Naive B cell (primary cell): ENCODE measurements around the gene EEF1AKMT2. TPM values are rescaled to one million over a fixed set of nuclear protein-coding genes. Genes with fewer than 3 reads are reported as not detected.
A peak's percentile ranks its signal among the peaks of the same experiment; 100 is the strongest.
"Not testable (repeated sequence)": the region's sequence is repeated elsewhere in the genome, so short reads cannot be mapped to it uniquely, and the experiment has no call there.

ENCODE experiments used
- ATAC-seq, 2 donors: fragments of 150-1000 bp; cut with Tn5 transposase; 2 replicates each; pipeline ENCODE4 v1.10.0; 2021; ENCODE audit warnings: low read depth in 2 of 2, mild to moderate bottlenecking in 2 of 2, moderate library complexity in 2 of 2
- DNase-seq: peaks from one replicate; pipeline ENCODE4 v3.0.0; 2022
- H3K27ac Mint-ChIP-seq, 6 donors: one replicate each; pipeline ENCODE4 v1.8.0; 2020 to 2022; ENCODE audit warnings: mild to moderate bottlenecking in 6 of 6, mixed read lengths in 6 of 6, moderate library complexity in 5 of 6, inconsistent platforms in 2 of 6
- H3K27me3 Mint-ChIP-seq, 3 donors: one replicate each; pipeline ENCODE4 v1.8.0; 2021 to 2022; ENCODE audit warnings: mixed read lengths in 3 of 3, mild to moderate bottlenecking in 1 of 3
- H3K36me3 Mint-ChIP-seq, 2 donors: one replicate each; pipeline ENCODE4 v1.8.0; 2020 to 2022; ENCODE audit warnings: mixed read lengths in 2 of 2, inconsistent platforms in 1 of 2, mild to moderate bottlenecking in 1 of 2
- H3K4me1 Mint-ChIP-seq, 3 donors: one replicate each; pipeline ENCODE4 v1.8.0; 2020 to 2022; ENCODE audit warnings: mixed read lengths in 3 of 3, inconsistent platforms in 1 of 3, mild to moderate bottlenecking in 1 of 3, moderate library complexity in 1 of 3
- H3K4me3 Mint-ChIP-seq, 8 donors: one replicate each; pipeline ENCODE4 v1.8.0; 2020 to 2022; ENCODE audit warnings: mild to moderate bottlenecking in 8 of 8, mixed read lengths in 8 of 8, moderate library complexity in 8 of 8, inconsistent platforms in 2 of 8
- H3K9me3 Mint-ChIP-seq, 7 donors: one replicate each; pipeline ENCODE4 v1.8.0; 2020 to 2022; ENCODE audit warnings: mixed read lengths in 7 of 7, mild to moderate bottlenecking in 5 of 7, inconsistent platforms in 2 of 7, moderate library complexity in 1 of 7
- polyA plus RNA-seq, 6 donors: library from polyadenylated mRNA; unstranded; fragments of 300-500 nt; fragmentation: Illumina TruSeq; gene quantifications; one replicate each; pipeline ENCODE4 v1.2.3, GENCODE V29; 2021; ENCODE audit warnings: low read depth in 6 of 6

EEF1AKMT2 gene
- polyA plus RNA-seq, 6 donors from 2014 or later: 16.1 to 40.6 (median 23.4) TPM

DNA sequence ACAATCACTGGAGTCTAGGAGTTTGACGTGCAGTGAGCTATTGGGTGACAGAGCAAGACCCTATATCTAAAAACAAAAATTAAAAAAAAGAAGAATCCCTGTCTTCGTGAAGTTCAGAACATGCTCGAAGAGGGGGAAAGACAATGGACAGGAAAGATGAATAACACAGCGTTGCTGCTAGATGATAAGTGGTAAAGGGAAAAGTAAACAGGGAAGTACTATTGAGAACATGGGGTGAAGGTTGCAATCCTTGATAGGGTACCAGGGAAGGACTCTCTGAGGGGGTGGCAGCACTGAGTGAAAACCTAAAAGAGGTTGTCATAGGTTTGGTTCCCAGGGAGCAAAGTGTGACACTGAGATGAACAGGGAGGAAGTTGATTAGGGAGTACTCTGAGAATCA lies 7.1 kb upstream of the EEF1AKMT2 start:
- Mint-ChIP-seq H3K36me3 (no peaks in the 10 kb centered on the region), H3K4me3 (peak overlapping the region in 2 of 8 donors; percentile 53 to 86), H3K27me3 (peaks cover 4 to 18% (median 9%) of the 10 kb centered on the region in 3 donors), H3K9me3 (no peaks in the 10 kb centered on the region), H3K27ac (no peak overlapping the region), H3K4me1 (peaks cover 11 to 20% (median 12%) of the 10 kb centered on the region in 3 donors)
- ATAC-seq (no peak), DNase-seq (no peak)

DNA sequence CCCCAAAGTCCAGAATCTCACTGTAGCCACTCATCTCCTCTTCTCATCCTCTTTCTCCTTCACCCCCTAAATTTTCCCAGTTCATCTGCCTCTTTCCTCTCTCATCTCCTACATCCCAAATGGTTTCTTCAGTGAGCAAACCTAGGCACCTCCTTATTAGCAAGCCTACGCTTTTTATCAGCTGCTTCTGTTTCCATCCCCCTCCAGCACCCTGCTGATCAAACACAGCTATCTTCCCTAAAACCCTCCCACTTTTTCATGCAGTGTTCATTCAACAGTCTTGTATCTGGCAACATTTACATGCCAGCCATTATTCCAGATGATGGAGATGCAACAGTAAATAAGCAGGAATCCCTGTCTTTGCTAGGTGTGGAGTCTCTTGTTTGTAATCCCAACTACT lies 6.7 kb upstream of the EEF1AKMT2 start:
- H3K27me3 Mint-ChIP-seq: peaks cover 4 to 18% (median 9%) of the 10 kb centered on the region in 3 donors
- H3K9me3 Mint-ChIP-seq: no peaks in the 10 kb centered on the region
- H3K4me1 Mint-ChIP-seq: peaks cover 11 to 20% (median 12%) of the 10 kb centered on the region in 3 donors
- no peak for DNase-seq
- peak overlapping the region in 1 of 8 donors; percentile 86 for H3K4me3 Mint-ChIP-seq
- H3K27ac Mint-ChIP-seq: no peak overlapping the region
- no peak for ATAC-seq
- no peaks in the 10 kb centered on the region for H3K36me3 Mint-ChIP-seq

DNA sequence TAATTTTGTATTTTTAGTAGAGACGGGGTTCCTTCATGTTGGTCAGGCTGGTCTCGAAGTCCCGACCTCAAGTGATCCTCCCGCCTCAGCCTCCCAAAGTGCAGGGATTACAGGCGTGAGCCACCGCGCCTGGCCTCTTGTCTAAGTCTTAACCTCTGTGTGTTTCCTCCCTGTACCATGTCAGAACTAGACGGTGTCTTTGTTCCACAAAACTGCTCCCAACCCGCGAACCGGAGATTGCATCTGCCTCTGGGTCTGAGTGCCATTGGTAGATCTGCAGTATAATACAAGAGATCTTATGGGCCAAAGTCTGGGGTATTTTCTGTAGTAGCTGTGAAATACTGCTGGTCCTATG lies 1.3 kb upstream of the EEF1AKMT2 start:
- peaks cover 1 to 6% (median 4%) of the 10 kb centered on the region in 3 donors for H3K27me3 Mint-ChIP-seq
- H3K36me3 Mint-ChIP-seq: no peaks in the 10 kb centered on the region
- peak overlapping the region; percentile 95 to 98 (median 97) for H3K4me3 Mint-ChIP-seq
- H3K27ac Mint-ChIP-seq: peak overlapping the region in 4 of 6 donors; percentile 24 to 97 (median 54)
- ATAC-seq (no peak), DNase-seq (no peak)
- no peaks in the 10 kb centered on the region for H3K9me3 Mint-ChIP-seq
- peaks cover 18 to 26% (median 23%) of the 10 kb centered on the region in 3 donors for H3K4me1 Mint-ChIP-seq

GRCh38 chr10:124782900-124783299 lies 8.8 kb downstream of the EEF1AKMT2 start:
- not testable (repeated sequence) for H3K27me3 Mint-ChIP-seq, H3K27ac Mint-ChIP-seq, H3K4me3 Mint-ChIP-seq, DNase-seq, H3K4me1 Mint-ChIP-seq, ATAC-seq, H3K9me3 Mint-ChIP-seq
- peaks cover 8 to 13% of the 10 kb centered on the region in 2 donors for H3K36me3 Mint-ChIP-seq

DNA sequence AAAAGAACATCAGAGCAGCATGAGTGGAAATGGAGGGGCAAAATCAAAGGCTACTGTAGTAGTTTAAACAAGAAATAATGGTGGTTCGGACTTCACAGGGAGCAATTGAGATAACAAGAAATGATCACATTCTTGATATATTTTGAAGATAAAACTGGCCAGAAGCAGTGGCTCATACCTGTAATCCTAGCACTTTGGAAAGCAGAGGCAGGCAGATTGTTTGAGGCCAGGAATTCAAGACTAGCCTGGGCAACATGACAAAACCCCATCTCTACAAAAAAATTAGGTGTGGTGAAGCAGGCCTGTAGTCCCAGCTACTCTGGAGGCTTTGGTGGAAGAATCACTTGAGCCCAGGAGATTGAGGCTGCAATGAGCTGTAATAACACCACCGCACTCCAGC lies 22.9 kb downstream of the EEF1AKMT2 start:
- no peak overlapping the region for H3K4me3 Mint-ChIP-seq
- H3K27me3 Mint-ChIP-seq: no peaks in the 10 kb centered on the region
- ATAC-seq: no peak
- no peaks in the 10 kb centered on the region for H3K9me3 Mint-ChIP-seq
- peaks cover 17 to 27% of the 10 kb centered on the region in 2 donors for H3K36me3 Mint-ChIP-seq
- H3K27ac Mint-ChIP-seq: no peak overlapping the region
- DNase-seq: no peak
- peaks cover 0 to 4% (median 0%) of the 10 kb centered on the region in 3 donors for H3K4me1 Mint-ChIP-seq

DNA sequence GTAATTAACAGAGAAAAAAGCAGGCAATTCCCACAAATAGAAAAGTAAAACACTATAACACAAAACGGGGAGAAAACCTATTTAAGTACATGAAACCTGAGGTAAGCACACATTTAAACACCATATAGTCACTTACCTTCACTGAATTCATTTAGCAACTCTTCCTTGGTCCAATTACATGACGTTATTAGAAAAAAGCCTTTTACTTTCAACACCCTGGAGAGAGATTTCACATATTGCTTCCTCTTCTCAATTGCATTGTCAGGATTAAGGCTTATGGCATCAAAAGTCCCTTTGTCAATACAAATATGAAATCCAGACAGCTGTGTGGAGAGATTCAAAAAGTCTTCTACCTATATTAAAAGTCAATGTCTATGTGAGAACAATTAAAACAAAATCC lies 26.4 kb downstream of the EEF1AKMT2 start:
- Mint-ChIP-seq H3K4me3 (no peak overlapping the region), H3K27me3 (no peaks in the 10 kb centered on the region), H3K4me1 (peaks cover 0 to 4% (median 4%) of the 10 kb centered on the region in 3 donors), H3K36me3 (peaks cover 7 to 10% of the 10 kb centered on the region in 2 donors), H3K9me3 (no peaks in the 10 kb centered on the region), H3K27ac (no peak overlapping the region)
- no peak for DNase-seq
- no peak for ATAC-seq

- Mint-ChIP-seq H3K4me3 (no peak overlapping the region), H3K4me1 (peaks cover 0 to 4% (median 4%) of the 10 kb centered on the region in 3 donors), H3K27ac (no peak overlapping the region), H3K9me3 (no peaks in the 10 kb centered on the region), H3K36me3 (peaks cover 7 to 10% of the 10 kb centered on the region in 2 donors), H3K27me3 (no peaks in the 10 kb centered on the region)
- ATAC-seq (no peak), DNase-seq (no peak)
Observed at GRCh38 chr10:124763267-124763666, 28.4 kb downstream of the EEF1AKMT2 start.

DNA sequence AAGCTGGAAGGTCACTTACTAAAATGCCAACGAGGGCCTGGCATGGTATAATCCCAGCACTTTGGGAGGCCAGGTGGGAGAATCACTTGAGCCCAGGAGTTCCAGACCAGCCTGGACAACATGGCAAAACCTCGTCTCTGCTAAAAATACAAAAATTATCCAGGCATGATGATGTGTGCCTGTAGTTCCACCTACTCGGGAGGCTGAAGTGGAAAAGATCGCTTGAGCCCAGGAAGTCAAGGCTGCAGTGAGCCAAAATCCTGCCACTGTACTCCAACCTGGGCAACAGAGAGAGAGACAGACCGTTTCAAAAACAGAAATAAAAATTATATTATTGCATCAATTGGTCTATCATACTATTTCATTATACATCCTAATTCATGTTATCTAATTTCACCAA lies 29.4 kb downstream of the EEF1AKMT2 start:
- no peak for ATAC-seq
- no peaks in the 10 kb centered on the region for H3K9me3 Mint-ChIP-seq
- peaks cover 0 to 4% (median 0%) of the 10 kb centered on the region in 3 donors for H3K4me1 Mint-ChIP-seq
- no peak for DNase-seq
- no peaks in the 10 kb centered on the region for H3K27me3 Mint-ChIP-seq
- H3K4me3 Mint-ChIP-seq: no peak overlapping the region
- H3K36me3 Mint-ChIP-seq: peaks cover 0 to 6% of the 10 kb centered on the region in 2 donors
- no peak overlapping the region for H3K27ac Mint-ChIP-seq

DNA sequence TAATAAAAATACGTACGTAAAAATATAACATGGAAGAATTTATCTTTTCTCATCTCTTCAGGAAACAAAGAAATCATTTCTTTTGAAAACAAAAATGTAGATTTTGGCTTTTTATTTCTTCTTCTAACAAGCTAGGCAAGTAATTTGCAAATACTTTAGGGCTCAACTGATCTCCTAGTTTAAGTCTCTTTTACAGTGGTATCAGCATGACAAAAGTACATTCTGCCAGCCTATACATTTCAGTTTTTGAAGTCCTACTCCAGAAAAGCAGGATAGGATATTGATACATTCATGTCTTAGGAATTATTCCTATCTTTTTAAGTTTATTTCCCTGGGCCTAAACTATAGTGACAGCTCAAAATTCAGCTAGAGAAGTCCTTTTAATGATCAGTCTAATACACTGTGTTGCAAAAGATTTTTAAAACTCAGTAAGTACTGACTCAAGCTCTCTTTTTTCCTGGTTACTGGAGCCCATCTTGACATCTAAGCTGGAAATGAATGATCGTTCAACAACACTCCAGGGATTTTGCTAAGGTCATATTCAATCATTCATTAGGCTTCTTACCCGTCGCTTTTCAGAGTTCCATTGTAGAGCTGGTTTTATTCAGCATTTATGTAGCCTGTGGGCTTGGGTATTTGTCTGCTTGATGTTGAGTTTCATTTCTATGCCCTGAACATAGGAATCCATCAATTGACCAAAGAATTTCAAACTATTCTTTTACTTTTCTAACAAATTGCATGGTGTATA lies 35.4 kb downstream of the EEF1AKMT2 start:
- ATAC-seq: no peak
- peaks cover 0 to 4% (median 0%) of the 10 kb centered on the region in 3 donors for H3K4me1 Mint-ChIP-seq
- DNase-seq: no peak
- no peaks in the 10 kb centered on the region for H3K9me3 Mint-ChIP-seq
- no peaks in the 10 kb centered on the region for H3K27me3 Mint-ChIP-seq
- H3K36me3 Mint-ChIP-seq: peaks cover 6% of the 10 kb centered on the region in 2 donors
- no peak overlapping the region for H3K27ac Mint-ChIP-seq
- H3K4me3 Mint-ChIP-seq: no peak overlapping the region

GRCh38 chr10:124755581-124755980 lies 36.1 kb downstream of the EEF1AKMT2 start:
- peaks cover 6% of the 10 kb centered on the region in 2 donors for H3K36me3 Mint-ChIP-seq
- no peak overlapping the region for H3K27ac Mint-ChIP-seq
- DNase-seq: no peak
- H3K4me3 Mint-ChIP-seq: no peak overlapping the region
- no peaks in the 10 kb centered on the region for H3K9me3 Mint-ChIP-seq
- H3K4me1 Mint-ChIP-seq: peaks cover 0 to 1% (median 0%) of the 10 kb centered on the region in 3 donors
- no peak for ATAC-seq
- H3K27me3 Mint-ChIP-seq: no peaks in the 10 kb centered on the region

GRCh38 chr10:124754227-124754626 lies 37.5 kb downstream of the EEF1AKMT2 start:
- Mint-ChIP-seq H3K27me3 (no peaks in the 10 kb centered on the region), H3K36me3 (peaks cover 6% of the 10 kb centered on the region in 2 donors), H3K9me3 (no peaks in the 10 kb centered on the region), H3K4me3 (no peak overlapping the region), H3K27ac (no peak overlapping the region), H3K4me1 (peaks cover 4 to 5% (median 4%) of the 10 kb centered on the region in 3 donors)
- ATAC-seq: no peak
- no peak for DNase-seq

GRCh38 chr10:124748953-124749645 lies 42.6 kb downstream of the EEF1AKMT2 start:
- no peak for DNase-seq
- H3K36me3 Mint-ChIP-seq: no peaks in the 10 kb centered on the region
- H3K4me3 Mint-ChIP-seq: peak overlapping the region in 2 of 8 donors; percentile 0 to 42
- H3K27ac Mint-ChIP-seq: peak overlapping the region; percentile 57 to 90 (median 84)
- H3K9me3 Mint-ChIP-seq: no peaks in the 10 kb centered on the region
- peaks cover 15 to 21% (median 18%) of the 10 kb centered on the region in 3 donors for H3K4me1 Mint-ChIP-seq
- H3K27me3 Mint-ChIP-seq: no peaks in the 10 kb centered on the region
- no peak for ATAC-seq

- no peak overlapping the region for H3K4me3 Mint-ChIP-seq
- peak overlapping the region in 1 of 6 donors; percentile 47 for H3K27ac Mint-ChIP-seq
- ATAC-seq (no peak), DNase-seq (no peak)
- no peaks in the 10 kb centered on the region for H3K9me3 Mint-ChIP-seq
- peaks cover 18 to 21% (median 19%) of the 10 kb centered on the region in 3 donors for H3K4me1 Mint-ChIP-seq
- no peaks in the 10 kb centered on the region for H3K36me3 Mint-ChIP-seq
- H3K27me3 Mint-ChIP-seq: no peaks in the 10 kb centered on the region
Observed at GRCh38 chr10:124748166-124748565, 43.5 kb downstream of the EEF1AKMT2 start.

DNA sequence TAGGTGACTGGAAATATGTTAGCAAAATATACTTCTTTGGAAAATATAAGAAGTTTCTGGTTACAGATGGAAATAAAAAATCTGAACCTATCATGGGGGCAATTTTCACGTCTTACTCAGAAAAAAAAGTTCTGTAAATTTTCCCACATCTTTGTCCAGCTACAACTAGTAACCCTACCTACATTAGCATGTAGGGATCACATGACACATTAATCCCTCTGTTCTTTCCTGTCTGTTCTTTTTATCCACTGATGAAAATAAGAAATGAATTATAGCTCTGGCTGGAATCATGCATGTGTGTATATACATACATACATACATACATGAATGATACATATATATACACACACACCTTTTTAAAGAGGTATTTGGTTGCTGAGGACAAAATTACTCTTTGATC lies 43.9 kb downstream of the EEF1AKMT2 start:
- H3K4me1 Mint-ChIP-seq: peaks cover 18 to 22% (median 21%) of the 10 kb centered on the region in 3 donors
- no peak overlapping the region for H3K4me3 Mint-ChIP-seq
- peaks cover 0 to 2% of the 10 kb centered on the region in 2 donors for H3K36me3 Mint-ChIP-seq
- no peaks in the 10 kb centered on the region for H3K9me3 Mint-ChIP-seq
- DNase-seq (no peak), ATAC-seq (no peak)
- no peaks in the 10 kb centered on the region for H3K27me3 Mint-ChIP-seq
- H3K27ac Mint-ChIP-seq: peak overlapping the region in 1 of 6 donors; percentile 4
